Measurements from ENCODE around the gene IWS1. TPM values are rescaled to one million over a fixed set of nuclear protein-coding genes. Genes with fewer than 3 reads are reported as not detected.

IWS1 gene
- polyA plus RNA-seq, 1 experiment, result 55.0 TPM

DNA sequence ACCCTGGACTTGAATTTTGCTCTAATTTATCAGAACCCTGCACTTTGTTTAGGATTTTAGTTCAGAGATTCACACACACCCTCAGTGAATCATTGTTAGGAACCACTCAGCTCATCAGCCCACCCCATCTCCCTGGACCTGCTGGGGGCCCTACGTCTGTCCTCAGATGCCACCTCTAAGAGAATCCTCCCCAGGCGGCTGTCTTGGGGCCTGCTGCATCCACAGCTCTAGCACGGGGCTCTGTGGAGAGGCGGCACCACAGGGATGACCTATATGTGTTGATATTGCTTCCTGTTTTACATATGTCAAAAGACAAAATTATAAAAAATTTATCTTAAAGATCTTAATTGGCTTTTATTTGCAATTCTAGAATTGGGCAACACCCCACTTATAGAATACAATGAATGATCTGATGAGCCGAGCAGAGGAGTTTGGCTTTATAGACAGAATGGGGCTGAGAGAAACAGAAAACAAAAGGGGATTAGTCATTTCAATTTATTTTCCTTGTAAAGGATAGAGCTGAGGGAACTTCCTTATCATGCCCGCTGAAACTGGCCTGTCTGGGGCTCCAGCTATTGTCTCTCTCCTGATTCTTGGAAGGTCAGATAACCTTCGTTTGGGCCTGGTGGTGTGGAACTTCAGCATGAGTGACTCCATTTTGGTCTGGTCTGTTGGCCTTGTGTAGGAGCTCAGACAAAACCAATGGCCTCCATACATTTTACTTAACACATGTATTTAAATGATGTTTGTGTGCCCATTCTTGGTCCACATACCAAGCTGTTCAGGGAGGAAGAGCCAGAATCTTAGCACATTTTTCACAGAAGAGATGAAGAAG, 10.6 kb upstream of the IWS1 start:
- no peak for DNase-seq (ENCODE audit: low read depth, low spot score)
- TF ChIP-seq, protein P1, sequence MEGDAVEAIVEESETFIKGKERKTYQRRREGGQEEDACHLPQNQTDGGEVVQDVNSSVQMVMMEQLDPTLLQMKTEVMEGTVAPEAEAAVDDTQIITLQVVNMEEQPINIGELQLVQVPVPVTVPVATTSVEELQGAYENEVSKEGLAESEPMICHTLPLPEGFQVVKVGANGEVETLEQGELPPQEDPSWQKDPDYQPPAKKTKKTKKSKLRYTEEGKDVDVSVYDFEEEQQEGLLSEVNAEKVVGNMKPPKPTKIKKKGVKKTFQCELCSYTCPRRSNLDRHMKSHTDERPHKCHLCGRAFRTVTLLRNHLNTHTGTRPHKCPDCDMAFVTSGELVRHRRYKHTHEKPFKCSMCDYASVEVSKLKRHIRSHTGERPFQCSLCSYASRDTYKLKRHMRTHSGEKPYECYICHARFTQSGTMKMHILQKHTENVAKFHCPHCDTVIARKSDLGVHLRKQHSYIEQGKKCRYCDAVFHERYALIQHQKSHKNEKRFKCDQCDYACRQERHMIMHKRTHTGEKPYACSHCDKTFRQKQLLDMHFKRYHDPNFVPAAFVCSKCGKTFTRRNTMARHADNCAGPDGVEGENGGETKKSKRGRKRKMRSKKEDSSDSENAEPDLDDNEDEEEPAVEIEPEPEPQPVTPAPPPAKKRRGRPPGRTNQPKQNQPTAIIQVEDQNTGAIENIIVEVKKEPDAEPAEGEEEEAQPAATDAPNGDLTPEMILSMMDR (IDR thresholded peaks at IDR 0.05; ENCODE audit: low read depth, low read length), result no peak
- Histone ChIP-seq H3K4me3 (ENCODE audit: low read depth, low read length) (no peak overlapping the region), H3K27me3 (ENCODE audit: control insufficient read depth, insufficient read depth, low read length) (peaks cover 29% of the 10 kb centered on the region), H3K27ac (ENCODE audit: low read depth, low read length) (no peak overlapping the region), H3K9me3 (ENCODE audit: control insufficient read depth, insufficient read depth, low read length) (no peaks in the 10 kb centered on the region)
- POLR2A ChIA-PET, result interaction anchor here (0.6 to 1.9 kb wide), 2 partner anchors 10 to 74 kb away, joined by 3 to 4 read pairs; partner anchors contain the start of gene IWS1
- CTCF ChIA-PET, result interaction anchor here (0.6 kb wide), 2 partner anchors 22 to 25 kb away, joined by 3 to 4 read pairs; no protein-coding TSS in a partner anchor

- ChIA-PET CTCF (no interaction called here), POLR2A (no interaction called here)
- TF ChIP-seq, protein P1 (IDR thresholded peaks at IDR 0.05; ENCODE audit: low read depth, low read length), result no peak
- Histone ChIP-seq H3K9me3 (ENCODE audit: control insufficient read depth, insufficient read depth, low read length) (no peaks in the 10 kb centered on the region), H3K27me3 (ENCODE audit: control insufficient read depth, insufficient read depth, low read length) (peaks cover 20% of the 10 kb centered on the region), H3K4me3 (ENCODE audit: low read depth, low read length) (no peak overlapping the region), H3K27ac (ENCODE audit: low read depth, low read length) (no peak overlapping the region)
- no peak for DNase-seq (ENCODE audit: low read depth, low spot score)
Observed at GRCh38 chr2:127535918-127536317, 9.6 kb upstream of the IWS1 start.

GRCh38 chr2:127535422-127535901, 9.2 kb upstream of the IWS1 start, which contains the start of gene MYO7B:
TSS of gene MYO7B (plus strand) at chr2:127535683. CDS start at chr2:127559723, 24,040 bp downstream.
- CTCF ChIA-PET, result no interaction called here
- Histone ChIP-seq H3K4me3 (ENCODE audit: low read depth, low read length) (no peak within 1 kb of the TSS), H3K27ac (ENCODE audit: low read depth, low read length) (no peak within 1 kb of the TSS), H3K9me3 (ENCODE audit: control insufficient read depth, insufficient read depth, low read length) (no peaks in the 10 kb centered on the region), H3K27me3 (ENCODE audit: control insufficient read depth, insufficient read depth, low read length) (peaks cover 17% of the 10 kb centered on the region)
- POLR2A ChIA-PET, result no interaction called here
- no peak for DNase-seq (ENCODE audit: low read depth, low spot score)
- TF ChIP-seq, protein P1 (IDR thresholded peaks at IDR 0.05; ENCODE audit: low read depth, low read length), result no peak

DNA sequence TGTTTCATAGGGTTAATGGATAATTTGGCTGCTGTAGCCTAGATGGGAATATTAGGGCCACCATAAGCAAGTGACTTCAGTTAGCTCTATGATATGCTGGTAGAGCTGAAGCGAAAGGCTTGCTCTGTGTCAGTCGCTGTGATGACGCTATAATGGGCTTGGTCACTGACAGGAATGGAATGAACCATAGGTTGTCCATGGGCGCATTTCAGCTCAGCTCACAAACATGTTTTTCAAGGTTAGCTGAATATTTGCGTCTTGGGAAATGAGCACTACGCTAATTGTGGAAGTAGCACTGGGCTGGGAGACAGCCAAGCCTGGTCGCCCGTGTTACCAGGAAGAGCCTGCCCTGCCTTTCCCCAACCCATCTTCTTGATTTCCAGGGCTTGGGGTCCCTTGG, 6.0 kb upstream of the IWS1 start:
- TF ChIP-seq, protein P1 (IDR thresholded peaks at IDR 0.05; ENCODE audit: low read depth, low read length), result no peak
- no peak overlapping the region for H3K4me3 ChIP-seq (ENCODE audit: low read depth, low read length)
- H3K9me3 ChIP-seq (ENCODE audit: control insufficient read depth, insufficient read depth, low read length), result no peaks in the 10 kb centered on the region
- no peak overlapping the region for H3K27ac ChIP-seq (ENCODE audit: low read depth, low read length)
- POLR2A ChIA-PET, result no interaction called here
- H3K27me3 ChIP-seq (ENCODE audit: control insufficient read depth, insufficient read depth, low read length), result peaks cover 8% of the 10 kb centered on the region
- no peak for DNase-seq (ENCODE audit: low read depth, low spot score)
- CTCF ChIA-PET, result no interaction called here

DNA sequence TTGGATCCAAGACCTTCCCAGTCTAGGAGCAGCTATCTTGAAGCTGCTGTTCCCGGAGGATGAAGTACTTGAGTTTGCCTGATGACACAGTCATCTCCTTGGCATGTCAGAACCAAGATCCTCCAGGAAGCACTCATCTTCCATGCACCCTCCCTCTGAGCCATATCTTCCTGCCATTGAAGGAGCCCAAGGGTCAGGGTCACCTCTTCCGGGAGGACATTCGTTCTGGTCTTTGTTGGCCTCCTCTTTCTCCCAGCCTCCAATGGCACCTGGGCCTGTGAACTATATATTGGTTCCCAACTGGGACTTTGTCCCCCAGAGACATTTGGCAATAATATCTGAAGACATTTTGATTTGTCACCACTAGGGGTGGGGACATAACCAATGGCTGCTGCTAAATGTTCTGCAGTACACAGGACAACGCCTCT, 4.9 kb upstream of the IWS1 start:
- H3K9me3 ChIP-seq (ENCODE audit: control insufficient read depth, insufficient read depth, low read length), result no peaks in the 10 kb centered on the region
- DNase-seq (ENCODE audit: low read depth, low spot score), result no peak
- peaks cover 8% of the 10 kb centered on the region for H3K27me3 ChIP-seq (ENCODE audit: control insufficient read depth, insufficient read depth, low read length)
- H3K4me3 ChIP-seq (ENCODE audit: low read depth, low read length), result no peak overlapping the region
- TF ChIP-seq, protein P1 (IDR thresholded peaks at IDR 0.05; ENCODE audit: low read depth, low read length), result no peak
- ChIA-PET POLR2A (no interaction called here), CTCF (no interaction called here)
- no peak overlapping the region for H3K27ac ChIP-seq (ENCODE audit: low read depth, low read length)
